Neuronal stem cell (in vitro differentiated cells): ENCODE data around the gene GMFB.
A peak's percentile ranks its signal among the peaks of the same experiment; 100 is the strongest.

ENCODE experiments used
- DNase-seq: peaks from one replicate; pipeline ENCODE4 v3.0.0-alpha.2; 2013; ENCODE audit warnings: low spot score
- H2AFZ ChIP-seq: one replicate; pipeline ENCODE4 v1.6.1; 2013; ENCODE audit warnings: mild to moderate bottlenecking, low read length, inconsistent platforms
- H2AK5ac ChIP-seq: 2 replicates; pipeline ENCODE4 v1.6.1; 2013; ENCODE audit warnings: low read depth, mild to moderate bottlenecking, inconsistent platforms, low read length, moderate library complexity, mixed read lengths
- H2BK120ac ChIP-seq: 2 replicates; pipeline ENCODE4 v1.6.1; 2013; ENCODE audit warnings: low read depth, mild to moderate bottlenecking, inconsistent platforms, low read length, moderate library complexity, mixed read lengths
- H2BK12ac ChIP-seq: one replicate; pipeline ENCODE4 v1.6.1; 2013; ENCODE audit warnings: low read length, inconsistent platforms
- H2BK15ac ChIP-seq: 2 replicates; pipeline ENCODE4 v1.6.1; 2013; ENCODE audit warnings: mild to moderate bottlenecking, low read length, inconsistent platforms, mixed read lengths
- H2BK5ac ChIP-seq: one replicate; pipeline ENCODE4 v1.6.1; 2013; ENCODE audit warnings: inconsistent platforms, mild to moderate bottlenecking, low read length, moderate library complexity
- H3K14ac ChIP-seq: one replicate; pipeline ENCODE4 v1.6.1; 2013; ENCODE audit warnings: low read length, inconsistent platforms
- H3K18ac ChIP-seq: 2 replicates; pipeline ENCODE4 v1.6.1; 2013; ENCODE audit warnings: low read length, inconsistent platforms
- H3K23ac ChIP-seq: 2 replicates; pipeline ENCODE4 v1.6.1; 2013; ENCODE audit warnings: low read depth, mild to moderate bottlenecking, mixed read lengths, low read length, inconsistent platforms; ENCODE audit not compliant: poor library complexity
- H3K27ac ChIP-seq: replicated peaks from 3 replicates; pipeline ENCODE4 v1.5.1; 2013; ENCODE audit warnings: low read length, inconsistent platforms
- H3K27me3 ChIP-seq, 3 experiments: 2 replicates each; pipeline ENCODE4 v1.6.1; 2013; ENCODE audit warnings: low read length in 3 of 3, mild to moderate bottlenecking in 2 of 3, inconsistent platforms in 1 of 3, low read depth in 1 of 3, mixed read lengths in 1 of 3, moderate library complexity in 1 of 3; ENCODE audit not compliant: control insufficient read depth in 3 of 3, insufficient read depth in 3 of 3
- H3K36me3 ChIP-seq, 2 donors: replicated peaks in 1 of 2; 2 replicates each; pipeline ENCODE4 v1.6.1; 2013; ENCODE audit warnings: low read length in 2 of 2; ENCODE audit not compliant: control insufficient read depth in 2 of 2, insufficient read depth in 2 of 2
- H3K4ac ChIP-seq: 2 replicates; pipeline ENCODE4 v1.6.1; 2013; ENCODE audit warnings: inconsistent platforms, mild to moderate bottlenecking, low read length, moderate library complexity
- H3K4me1 ChIP-seq, 2 donors: 1 replicate in 1 of 2; 2 replicates in 1 of 2; pipeline ENCODE4 v1.6.1; 2013; ENCODE audit warnings: low read length in 2 of 2, low read depth in 1 of 2; ENCODE audit not compliant: control insufficient read depth in 2 of 2, insufficient read depth in 1 of 2
- H3K4me2 ChIP-seq: one replicate; pipeline ENCODE4 v1.6.1; 2013; ENCODE audit warnings: mild to moderate bottlenecking, low read length, inconsistent platforms; ENCODE audit not compliant: insufficient read depth, poor library complexity, severe bottlenecking
- H3K4me3 ChIP-seq, 2 donors: 2 replicates each; pipeline ENCODE4 v1.5.1; 2013; ENCODE audit warnings: low read length in 2 of 2, mild to moderate bottlenecking in 2 of 2, inconsistent platforms in 1 of 2, moderate library complexity in 1 of 2
- H3K79me1 ChIP-seq: one replicate; pipeline ENCODE4 v1.6.1; 2013; ENCODE audit warnings: low read depth, mild to moderate bottlenecking, inconsistent platforms, low read length, moderate library complexity
- H3K9ac ChIP-seq: one replicate; pipeline ENCODE4 v1.6.1; 2013; ENCODE audit warnings: mild to moderate bottlenecking, low read depth, low read length, inconsistent platforms; ENCODE audit not compliant: poor library complexity
- H3K9me3 ChIP-seq, 2 donors: replicated peaks in 1 of 2; 2 replicates each; pipeline versions ENCODE3 to v1.6.1; 2013; ENCODE audit warnings: low read length in 2 of 2, mild to moderate bottlenecking in 2 of 2, inconsistent platforms in 1 of 2, low read depth in 1 of 2, mixed read lengths in 1 of 2, moderate library complexity in 1 of 2; ENCODE audit not compliant: control insufficient read depth in 2 of 2, insufficient read depth in 1 of 2
- H4K8ac ChIP-seq: one replicate; pipeline ENCODE4 v1.6.1; 2013; ENCODE audit warnings: low read depth, mild to moderate bottlenecking, inconsistent platforms, low read length, moderate library complexity
- H4K91ac ChIP-seq: one replicate; pipeline ENCODE4 v1.6.1; 2013; ENCODE audit warnings: low read length, low read depth, mild to moderate bottlenecking, inconsistent platforms; ENCODE audit not compliant: poor library complexity
- WGBS, 2 donors: extraction: QIAGEN DNeasy Blood & Tissue Kit; methylation state at CpG; one replicate each; pipeline ENCODE4 v1.1.7; 2013; ENCODE audit warnings: missing lambda C conversion rate in 2 of 2, mixed read lengths in 1 of 2; ENCODE audit not compliant: insufficient read length in 2 of 2, insufficient replicate concordance in 1 of 2; ENCODE audit errors: extremely low coverage in 2 of 2; 5-methylcytosine and 5-hydroxymethylcytosine counted together

Gene GMFB

DNA sequence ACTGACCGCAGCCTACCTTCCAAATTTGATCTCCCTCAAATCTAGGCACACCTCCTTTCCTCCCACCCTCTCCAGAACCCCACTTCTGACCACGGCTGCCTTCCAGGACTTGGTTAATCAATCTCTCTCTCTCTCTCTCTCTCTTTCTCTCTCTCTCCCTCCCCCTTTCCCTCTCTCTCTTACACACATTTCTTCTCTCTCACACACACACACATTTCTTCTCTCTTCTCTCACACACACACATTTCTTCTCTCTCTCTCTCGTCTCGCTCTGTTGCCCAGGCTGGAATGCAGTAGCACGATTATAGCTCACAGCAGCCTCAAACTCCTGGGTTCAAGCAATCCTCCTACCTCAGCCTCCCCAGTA, 521 bp upstream of the GMFB start:
- H3K36me3 ChIP-seq, result peaks cover 0 to 13% of the 10 kb centered on the region in 2 donors
- peak overlapping the region; percentile 91 for H2AFZ ChIP-seq
- peak overlapping the region; percentile 11 for H3K18ac ChIP-seq
- no peak overlapping the region for H2AK5ac ChIP-seq
- no peak overlapping the region for H3K14ac ChIP-seq
- no peak overlapping the region for H2BK12ac ChIP-seq
- peaks cover 0 to 13% of the 10 kb centered on the region in 2 donors for H3K9me3 ChIP-seq
- no peak overlapping the region for H3K23ac ChIP-seq
- peak overlapping the region; percentile 31 for H3K9ac ChIP-seq
- no peak overlapping the region for H2BK15ac ChIP-seq
- no peaks in the 10 kb centered on the region for H3K27me3 ChIP-seq
- H3K4me2 ChIP-seq, result peak overlapping the region; percentile 49
- peak overlapping the region; percentile 57 for H3K27ac ChIP-seq
- no peak overlapping the region for H2BK120ac ChIP-seq
- peaks cover 0 to 5% of the 10 kb centered on the region in 2 donors for H3K4me1 ChIP-seq
- no peak overlapping the region for H2BK5ac ChIP-seq
- H3K4ac ChIP-seq, result no peak overlapping the region
- no peak overlapping the region for H4K91ac ChIP-seq
- no peak for DNase-seq
- H3K79me1 ChIP-seq, result no peaks in the 10 kb centered on the region
- H4K8ac ChIP-seq, result no peak overlapping the region
- H3K4me3 ChIP-seq, result peak overlapping the region; percentile 70
- 100% methylated on average over 2 of the region's 5 CpGs; no CpG with 5 or more reads in 1 of the 2 donors for WGBS, 2 donors

DNA sequence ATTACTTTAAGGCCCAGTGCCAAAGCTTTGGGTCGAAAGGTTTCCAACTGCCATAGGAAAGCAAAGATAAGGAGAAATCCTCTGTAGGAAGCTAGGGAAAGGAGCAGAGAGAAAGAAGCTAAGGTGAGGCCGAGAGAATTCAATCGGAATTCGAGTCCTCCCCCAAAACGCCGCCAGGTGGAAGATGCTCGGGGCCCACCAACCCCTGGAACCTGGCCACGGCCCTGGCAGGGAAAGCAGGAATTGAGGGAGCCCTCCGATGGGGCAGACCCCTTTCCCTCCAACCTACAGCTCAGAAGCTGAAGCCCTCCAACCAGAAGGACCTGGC, 498 bp downstream of the GMFB start:
- no CpG with 5 or more reads among the region's 9 CpGs for WGBS, 2 donors

DNA sequence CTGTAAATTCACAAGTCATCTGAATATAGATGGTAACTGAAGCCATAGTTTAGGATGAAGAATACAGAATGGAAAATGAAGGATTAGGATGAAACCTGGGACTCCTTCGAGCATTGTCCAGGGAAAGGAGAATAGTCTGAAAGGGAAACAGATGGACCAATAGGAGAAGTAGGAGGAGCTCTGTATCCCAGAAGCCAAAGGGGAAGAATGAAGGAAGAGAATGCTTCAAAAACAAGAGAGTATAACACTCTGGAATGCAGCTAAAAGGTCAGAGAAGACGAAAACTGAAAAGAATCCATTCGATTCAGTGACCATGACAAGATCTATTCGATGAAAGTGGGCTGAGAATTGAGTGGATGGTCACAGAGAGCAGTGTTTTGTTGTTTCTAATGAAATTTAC, 1.0 kb downstream of the GMFB start:
- Histone ChIP-seq H2AK5ac (no peak overlapping the region), H3K4me1 (peaks cover 0 to 4% of the 10 kb centered on the region in 2 donors), H2BK12ac (no peak overlapping the region), H4K91ac (no peak overlapping the region), H3K9ac (no peak overlapping the region), H3K27ac (peak overlapping the region; percentile 91), H2BK15ac (no peak overlapping the region), H2AFZ (peak overlapping the region; percentile 91), H3K14ac (no peak overlapping the region), H2BK5ac (no peak overlapping the region), H3K23ac (no peak overlapping the region), H3K27me3 (no peaks in the 10 kb centered on the region), H2BK120ac (no peak overlapping the region), H3K36me3 (peaks cover 3 to 25% of the 10 kb centered on the region in 2 donors), H3K4me2 (peak overlapping the region; percentile 62), H3K4me3 (peak overlapping the region in 1 of 2 donors; percentile 70), H3K79me1 (no peaks in the 10 kb centered on the region), H3K4ac (no peak overlapping the region), H4K8ac (no peak overlapping the region), H3K9me3 (peaks cover 0 to 13% of the 10 kb centered on the region in 2 donors), H3K18ac (no peak overlapping the region)
- DNase-seq, result no peak
- WGBS, 2 donors, result no CpG with 5 or more reads among the region's 4 CpGs

More for the DNA sequence above, 498 bp downstream of the GMFB start:
- H3K79me1 ChIP-seq, result no peaks in the 10 kb centered on the region
- H4K91ac ChIP-seq, result no peak overlapping the region
- DNase-seq, result no peak
- H3K27me3 ChIP-seq, result no peaks in the 10 kb centered on the region
- H2AFZ ChIP-seq, result peak overlapping the region; percentile 91
- H2BK15ac ChIP-seq, result peak overlapping the region; percentile 39
- H3K4me2 ChIP-seq, result peak overlapping the region; percentile 62
- peak overlapping the region; percentile 16 for H2BK12ac ChIP-seq
- H3K4ac ChIP-seq, result no peak overlapping the region
- peak overlapping the region; percentile 91 for H3K27ac ChIP-seq
- peak overlapping the region; percentile 70 to 99 for H3K4me3 ChIP-seq
- H2BK120ac ChIP-seq, result no peak overlapping the region
- H3K18ac ChIP-seq, result peak overlapping the region; percentile 96
- H2BK5ac ChIP-seq, result peak overlapping the region; percentile 99
- peaks cover 0 to 20% of the 10 kb centered on the region in 2 donors for H3K36me3 ChIP-seq
- H3K9ac ChIP-seq, result peak overlapping the region; percentile 97
- no peak overlapping the region for H4K8ac ChIP-seq
- H3K23ac ChIP-seq, result peak overlapping the region; percentile 86
- no peak overlapping the region for H3K14ac ChIP-seq
- peak overlapping the region; percentile 74 for H2AK5ac ChIP-seq
- H3K4me1 ChIP-seq, result peaks cover 0 to 5% of the 10 kb centered on the region in 2 donors
- peaks cover 0 to 13% of the 10 kb centered on the region in 2 donors for H3K9me3 ChIP-seq

DNA sequence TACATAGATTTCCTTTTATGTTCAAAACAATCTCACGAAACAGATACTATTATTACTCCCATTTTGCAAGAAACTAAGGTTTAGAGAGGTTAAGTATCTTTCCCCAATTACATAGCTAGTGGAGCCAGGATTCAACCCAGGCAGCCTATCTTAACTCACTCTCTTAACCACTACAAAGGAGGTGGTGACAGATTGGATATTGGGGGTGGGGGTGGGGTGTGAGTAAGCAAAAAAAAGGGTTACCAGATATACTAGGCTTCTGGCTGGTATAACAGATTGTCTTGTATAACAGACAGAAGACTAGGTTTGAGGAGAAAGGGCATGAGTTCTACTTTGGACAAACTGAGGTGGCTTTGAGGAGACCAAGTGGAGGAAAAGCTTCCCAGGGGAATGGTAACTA, 2.1 kb downstream of the GMFB start:
- H2BK120ac ChIP-seq, result no peak overlapping the region
- H3K9me3 ChIP-seq, result peaks cover 0 to 13% of the 10 kb centered on the region in 2 donors
- no peak overlapping the region for H3K23ac ChIP-seq
- peaks cover 3 to 36% of the 10 kb centered on the region in 2 donors for H3K36me3 ChIP-seq
- H2AK5ac ChIP-seq, result no peak overlapping the region
- peaks cover 0 to 4% of the 10 kb centered on the region in 2 donors for H3K4me1 ChIP-seq
- no peak overlapping the region for H3K27ac ChIP-seq
- no peak overlapping the region for H3K4me3 ChIP-seq
- no peak overlapping the region for H3K4ac ChIP-seq
- DNase-seq, result no peak
- no peak overlapping the region for H3K9ac ChIP-seq
- H4K8ac ChIP-seq, result no peak overlapping the region
- WGBS, 2 donors, result no CpG with 5 or more reads among the region's 1 CpG
- no peaks in the 10 kb centered on the region for H3K27me3 ChIP-seq
- no peaks in the 10 kb centered on the region for H3K79me1 ChIP-seq
- no peak overlapping the region for H2BK15ac ChIP-seq
- H3K18ac ChIP-seq, result no peak overlapping the region
- no peak overlapping the region for H2BK5ac ChIP-seq
- H2BK12ac ChIP-seq, result no peak overlapping the region
- H3K4me2 ChIP-seq, result no peak overlapping the region
- no peak overlapping the region for H4K91ac ChIP-seq
- no peak overlapping the region for H2AFZ ChIP-seq
- H3K14ac ChIP-seq, result no peak overlapping the region
